Measurements from ENCODE around the gene GPN2. TPM values are rescaled to one million over a fixed set of nuclear protein-coding genes. Genes with fewer than 3 reads are reported as not detected.
"Not testable (repeated sequence)": the region's sequence is repeated elsewhere in the genome, so short reads cannot be mapped to it uniquely, and the experiment has no call there.

GPN2 gene
- total RNA-seq, 1 donor from 2014 or later, result 9.4 TPM

- DNase-seq, result no peak
These were observed 32.5 kb downstream of the GPN2 start for GRCh38 chr1:26857473-26858060.

- no peak for DNase-seq
These were observed 33.2 kb downstream of the GPN2 start for GRCh38 chr1:26856604-26857469.

GRCh38 chr1:26856181-26856580 lies 33.9 kb downstream of the GPN2 start:
- DNase-seq, result no peak

- no peak for DNase-seq
These were observed 34.4 kb downstream of the GPN2 start for GRCh38 chr1:26855636-26856035.

GRCh38 chr1:26854906-26855305 lies 35.2 kb downstream of the GPN2 start:
- DNase-seq, result no peak

- no peak for DNase-seq
These were observed 36.5 kb downstream of the GPN2 start for GRCh38 chr1:26853600-26853999.

- peak; percentile 89 for DNase-seq
These were observed 36.9 kb downstream of the GPN2 start for GRCh38 chr1:26853156-26853555.

GRCh38 chr1:26852701-26853100 lies 37.4 kb downstream of the GPN2 start:
- DNase-seq, result no peak

- DNase-seq, result no peak
These were observed 38.9 kb downstream of the GPN2 start for GRCh38 chr1:26851106-26851684.

GRCh38 chr1:26848941-26849774 lies 40.9 kb downstream of the GPN2 start:
- DNase-seq, result peak; percentile 77

- DNase-seq, result no peak
These were observed 41.6 kb downstream of the GPN2 start for GRCh38 chr1:26848499-26848898.

- DNase-seq, result not testable (repeated sequence)
These were observed 42.3 kb downstream of the GPN2 start for GRCh38 chr1:26847826-26848225.

- DNase-seq, result no peak
These were observed 45.5 kb downstream of the GPN2 start for GRCh38 chr1:26844424-26845196.

GRCh38 chr1:26839779-26840178 lies 50.3 kb downstream of the GPN2 start:
- DNase-seq, result no peak

GRCh38 chr1:26839339-26839722 lies 50.8 kb downstream of the GPN2 start:
- DNase-seq, result no peak

- peak; percentile 41 for DNase-seq
These were observed 51.4 kb downstream of the GPN2 start for GRCh38 chr1:26838474-26839338.

GRCh38 chr1:26837665-26838064 lies 52.4 kb downstream of the GPN2 start:
- not testable (repeated sequence) for DNase-seq

GRCh38 chr1:26833432-26834405 lies 56.4 kb downstream of the GPN2 start:
- no peak for DNase-seq

GRCh38 chr1:26832249-26832960 lies 57.7 kb downstream of the GPN2 start:
- DNase-seq, result no peak

Measured in dermis blood vessel endothelial cell (primary cell).